ENCODE data around the gene STAT2.

GRCh38 chr12:56296295-56296694 is 63.6 kb downstream of the STAT2 start:
- TF ChIP-seq CTCF (optimal IDR thresholded peaks at IDR 0.05 in 1 of 3, IDR thresholded peaks at IDR 0.05 in 1 of 3, conservative IDR thresholded peaks at IDR 0.05 in 1 of 3; ENCODE audit: extremely low read depth in 1 of 3, insufficient read depth in 2 of 3, low read length in 3 of 3) (no peak), EZH2 (IDR thresholded peaks at IDR 0.05; ENCODE audit: low read length) (no peak)

All from keratinocyte (primary cell).